ENCODE results near the gene SRPK2.

Gene SRPK2

DNA sequence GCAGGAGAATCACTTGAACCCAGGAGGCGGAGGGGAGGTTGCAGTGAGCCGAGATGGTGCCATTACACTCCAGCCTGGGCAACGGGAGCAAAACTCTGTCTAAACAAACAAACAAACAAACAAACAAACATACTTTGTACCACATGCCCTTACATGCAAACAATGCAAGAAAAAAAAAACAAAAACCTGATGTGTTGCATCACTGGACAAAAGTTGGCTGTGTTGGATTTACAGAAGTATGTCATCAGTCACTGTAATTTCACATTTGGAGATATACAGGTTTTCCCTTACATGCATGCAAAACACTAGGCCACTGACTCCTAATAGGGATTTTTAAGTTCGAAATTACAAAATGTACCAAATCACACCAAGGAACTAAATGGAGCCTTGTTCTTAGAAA lies 138.5 kb downstream of the SRPK2 start:
- Histone ChIP-seq H2AFZ (ENCODE audit: low read length) (no peak overlapping the region), H3K4me1 (ENCODE audit: insufficient read depth, low read length, severe bottlenecking) (peaks cover 9% of the 10 kb centered on the region), H3K4me2 (ENCODE audit: low read length) (no peak overlapping the region), H3K9me2 (ENCODE audit: low read depth, low read length) (no peaks in the 10 kb centered on the region), H3K9ac (ENCODE audit: low read length) (no peak overlapping the region), H3K27ac (ENCODE audit: low read depth, low read length, poor library complexity, severe bottlenecking) (no peak overlapping the region), H3K36me3 (ENCODE audit: insufficient read depth, low read length) (no peaks in the 10 kb centered on the region), H3K4me3 (ENCODE audit: low read depth, low read length, poor library complexity, severe bottlenecking) (no peak overlapping the region), H3K27me3 (ENCODE audit: insufficient read depth, low read length) (no peaks in the 10 kb centered on the region), H4K20me1 (ENCODE audit: insufficient read depth, low read length) (no peaks in the 10 kb centered on the region), H3K79me2 (ENCODE audit: insufficient read depth, low read length) (no peaks in the 10 kb centered on the region), H3F3A (ENCODE audit: insufficient read depth, low read length) (no peaks in the 10 kb centered on the region), H3K9me3 (ENCODE audit: low read length) (no peaks in the 10 kb centered on the region)
- no peak for TF ChIP-seq EZH2 (IDR thresholded peaks at IDR 0.05; ENCODE audit: borderline replicate concordance, low read length)
- TF ChIP-seq, protein P1, sequence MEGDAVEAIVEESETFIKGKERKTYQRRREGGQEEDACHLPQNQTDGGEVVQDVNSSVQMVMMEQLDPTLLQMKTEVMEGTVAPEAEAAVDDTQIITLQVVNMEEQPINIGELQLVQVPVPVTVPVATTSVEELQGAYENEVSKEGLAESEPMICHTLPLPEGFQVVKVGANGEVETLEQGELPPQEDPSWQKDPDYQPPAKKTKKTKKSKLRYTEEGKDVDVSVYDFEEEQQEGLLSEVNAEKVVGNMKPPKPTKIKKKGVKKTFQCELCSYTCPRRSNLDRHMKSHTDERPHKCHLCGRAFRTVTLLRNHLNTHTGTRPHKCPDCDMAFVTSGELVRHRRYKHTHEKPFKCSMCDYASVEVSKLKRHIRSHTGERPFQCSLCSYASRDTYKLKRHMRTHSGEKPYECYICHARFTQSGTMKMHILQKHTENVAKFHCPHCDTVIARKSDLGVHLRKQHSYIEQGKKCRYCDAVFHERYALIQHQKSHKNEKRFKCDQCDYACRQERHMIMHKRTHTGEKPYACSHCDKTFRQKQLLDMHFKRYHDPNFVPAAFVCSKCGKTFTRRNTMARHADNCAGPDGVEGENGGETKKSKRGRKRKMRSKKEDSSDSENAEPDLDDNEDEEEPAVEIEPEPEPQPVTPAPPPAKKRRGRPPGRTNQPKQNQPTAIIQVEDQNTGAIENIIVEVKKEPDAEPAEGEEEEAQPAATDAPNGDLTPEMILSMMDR (IDR thresholded peaks at IDR 0.05; ENCODE audit: low read length): no peak

DNA sequence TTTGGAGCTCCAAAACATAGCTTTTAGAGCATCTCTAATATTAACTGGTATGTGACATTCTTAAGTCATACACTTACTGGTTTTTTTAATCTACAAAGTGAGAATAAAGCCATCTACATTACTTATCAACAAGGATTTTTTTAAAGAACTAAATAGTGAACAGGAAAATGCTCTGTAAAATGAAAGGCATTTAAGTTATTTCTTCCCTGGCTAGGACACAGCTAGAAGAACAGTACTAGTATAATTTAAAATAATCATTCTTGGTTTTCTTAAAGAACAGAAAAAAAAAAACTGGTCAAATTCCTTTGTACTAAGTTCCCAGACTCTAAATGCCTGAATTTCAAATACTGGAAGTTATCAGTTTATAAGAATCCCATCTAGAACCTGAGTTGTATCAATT lies 139.5 kb downstream of the SRPK2 start:
- Histone ChIP-seq H3K4me1 (ENCODE audit: insufficient read depth, low read length, severe bottlenecking) (peaks cover 9% of the 10 kb centered on the region), H3K27ac (ENCODE audit: low read depth, low read length, poor library complexity, severe bottlenecking) (no peak overlapping the region), H3K36me3 (ENCODE audit: insufficient read depth, low read length) (no peaks in the 10 kb centered on the region; the same call in 1 of the 2 replicates), H3K9me3 (ENCODE audit: low read length) (no peaks in the 10 kb centered on the region), H3F3A (ENCODE audit: insufficient read depth, low read length) (no peaks in the 10 kb centered on the region), H3K4me3 (ENCODE audit: low read depth, low read length, poor library complexity, severe bottlenecking) (no peak overlapping the region), H3K27me3 (ENCODE audit: insufficient read depth, low read length) (no peaks in the 10 kb centered on the region), H3K79me2 (ENCODE audit: insufficient read depth, low read length) (no peaks in the 10 kb centered on the region), H3K4me2 (ENCODE audit: low read length) (no peak overlapping the region), H2AFZ (ENCODE audit: low read length) (no peak overlapping the region), H4K20me1 (ENCODE audit: insufficient read depth, low read length) (no peaks in the 10 kb centered on the region), H3K9me2 (ENCODE audit: low read depth, low read length) (no peaks in the 10 kb centered on the region), H3K9ac (ENCODE audit: low read length) (no peak overlapping the region)
- TF ChIP-seq, protein P1 (IDR thresholded peaks at IDR 0.05; ENCODE audit: low read length): no peak
- TF ChIP-seq EZH2 (IDR thresholded peaks at IDR 0.05; ENCODE audit: borderline replicate concordance, low read length): no peak

DNA sequence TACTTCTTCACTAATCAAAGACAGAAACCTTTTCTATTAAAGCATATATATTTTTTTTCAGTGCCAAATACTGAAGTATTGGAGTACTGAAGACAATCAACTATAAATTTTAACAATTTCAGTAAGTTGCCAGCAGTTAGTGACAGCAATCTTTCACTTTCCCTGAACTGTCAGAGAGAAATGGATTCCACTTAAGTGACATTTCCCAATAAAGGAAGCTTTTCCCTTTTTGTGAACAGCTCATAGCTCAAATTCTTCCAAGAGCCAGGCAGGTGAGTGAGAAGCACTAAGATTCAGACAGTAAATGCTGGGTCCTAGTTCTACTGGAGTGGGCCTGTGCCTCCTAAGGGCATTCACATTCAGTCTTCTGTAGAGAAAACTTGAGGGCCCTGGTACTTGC lies 142.0 kb downstream of the SRPK2 start:
- H3K9me3 ChIP-seq (ENCODE audit: low read length): no peaks in the 10 kb centered on the region
- H4K20me1 ChIP-seq (ENCODE audit: insufficient read depth, low read length): no peaks in the 10 kb centered on the region
- no peak overlapping the region for H3K4me3 ChIP-seq (ENCODE audit: low read depth, low read length, poor library complexity, severe bottlenecking)
- no peaks in the 10 kb centered on the region for H3K9me2 ChIP-seq (ENCODE audit: low read depth, low read length)
- no peaks in the 10 kb centered on the region for H3F3A ChIP-seq (ENCODE audit: insufficient read depth, low read length)
- no peaks in the 10 kb centered on the region; the same call in 1 of the 2 replicates for H3K36me3 ChIP-seq (ENCODE audit: insufficient read depth, low read length)
- no peak overlapping the region for H3K27ac ChIP-seq (ENCODE audit: low read depth, low read length, poor library complexity, severe bottlenecking)
- no peaks in the 10 kb centered on the region for H3K79me2 ChIP-seq (ENCODE audit: insufficient read depth, low read length)
- H3K27me3 ChIP-seq (ENCODE audit: insufficient read depth, low read length): no peaks in the 10 kb centered on the region
- no peak overlapping the region for H2AFZ ChIP-seq (ENCODE audit: low read length)
- no peak overlapping the region for H3K4me2 ChIP-seq (ENCODE audit: low read length)
- H3K9ac ChIP-seq (ENCODE audit: low read length): no peak overlapping the region
- peaks cover 9% of the 10 kb centered on the region for H3K4me1 ChIP-seq (ENCODE audit: insufficient read depth, low read length, severe bottlenecking)
- TF ChIP-seq, protein P1 (IDR thresholded peaks at IDR 0.05; ENCODE audit: low read length): no peak
- TF ChIP-seq EZH2 (IDR thresholded peaks at IDR 0.05; ENCODE audit: borderline replicate concordance, low read length): no peak

Measured in OCI-LY1 (cell line).